ENCODE measurements around the gene ZNF689.

- TF ChIP-seq CTCF (IDR thresholded peaks at IDR 0.05) (no peak), POLR2A (IDR thresholded peaks at IDR 0.05) (no peak)
These were observed 41.8 kb upstream of the ZNF689 start for GRCh38 chr16:30652005-30652296.
